Gastrocnemius medialis (tissue), 4 donors: Measurements from ENCODE around the gene KCNQ1.

ENCODE experiments used
- CTCF ChIP-seq, 5 experiments: fragments of 450-650 bp in 3 of 5; fragments of 200-600 bp in 2 of 5; sonication (generic) in 2 of 5; IDR thresholded peaks in 4 of 5; conservative IDR thresholded peaks in 1 of 5; 1 replicate in 4 of 5; 2 replicates in 1 of 5; pipeline ENCODE4 v1.5.1; 2016 to 2019; ENCODE audit warnings: antibody characterized with exemption in 5 of 5, mild to moderate bottlenecking in 3 of 5, moderate library complexity in 3 of 5
- POLR2A ChIP-seq, 2 donors: fragments of 450-650 bp; IDR thresholded peaks; one replicate each; pipeline ENCODE4 v1.6.1; 2017; ENCODE audit warnings: antibody characterized with exemption in 2 of 2, mild to moderate bottlenecking in 2 of 2, moderate library complexity in 2 of 2

DNA sequence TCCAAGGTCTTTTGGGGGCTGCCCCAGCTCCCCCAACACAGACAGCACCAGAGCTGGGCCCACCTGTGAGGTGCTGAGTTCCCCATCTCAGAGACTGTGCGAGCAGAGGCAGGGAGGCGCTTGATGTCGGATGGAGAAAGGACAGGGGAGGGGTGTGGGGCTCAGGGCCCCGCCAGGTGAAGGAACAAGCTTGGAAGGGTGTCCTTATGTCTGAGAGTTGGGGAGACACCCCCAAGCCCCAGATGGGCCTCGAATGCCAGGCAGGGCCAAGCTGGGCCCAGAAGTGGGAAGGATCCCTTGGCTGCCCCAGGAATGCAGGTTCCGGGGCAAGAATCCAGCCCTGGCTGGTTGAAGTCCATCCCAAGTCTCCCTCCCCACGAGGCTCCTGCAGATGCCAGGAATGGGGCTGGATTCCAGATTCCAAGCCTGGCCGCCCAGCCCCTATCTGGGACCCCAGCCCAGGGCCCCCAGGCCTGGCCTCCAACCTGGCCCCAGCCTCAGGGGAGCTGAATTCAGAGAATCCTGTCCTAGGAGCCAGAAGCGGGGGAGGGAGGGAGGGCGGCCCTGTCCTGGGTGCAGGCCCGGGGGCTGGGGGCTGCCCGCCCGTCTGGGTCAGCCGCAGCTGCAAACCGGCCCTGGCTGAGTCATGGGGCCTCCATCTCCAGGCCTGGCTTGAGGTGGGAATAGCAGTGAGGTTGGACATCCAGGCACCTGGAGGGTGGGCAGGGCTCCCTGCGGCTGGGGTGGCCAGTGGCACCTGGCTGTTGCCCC, 389.9 kb downstream of the KCNQ1 start:
- TF ChIP-seq CTCF (IDR thresholded peaks at IDR 0.05 in 4 of 5, conservative IDR thresholded peaks at IDR 0.05 in 1 of 5) = no peak
- no peak for TF ChIP-seq POLR2A (IDR thresholded peaks at IDR 0.05)
